ENCODE results near the gene AHDC1.

GRCh38 chr1:27505420-27505680, 98.6 kb downstream of the AHDC1 start:
- TF ChIP-seq CTCF (IDR thresholded peaks at IDR 0.05; ENCODE audit: low read depth, low read length, poor library complexity, severe bottlenecking) (no peak), EZH2phosphoT487 (IDR thresholded peaks at IDR 0.05; ENCODE audit: borderline replicate concordance, low read length) (no peak)
